NCI-H1417 (cell line): Measurements from ENCODE around the gene UNCX.
"Not testable (repeated sequence)": the region's sequence is repeated elsewhere in the genome, so short reads cannot be mapped to it uniquely, and the experiment has no call there.

Source experiments
- DNase-seq, 3 experiments: peaks; one replicate each; lab custom pipeline; 2025; lab: John Stamatoyannopoulos, UW

The UNCX gene

DNA sequence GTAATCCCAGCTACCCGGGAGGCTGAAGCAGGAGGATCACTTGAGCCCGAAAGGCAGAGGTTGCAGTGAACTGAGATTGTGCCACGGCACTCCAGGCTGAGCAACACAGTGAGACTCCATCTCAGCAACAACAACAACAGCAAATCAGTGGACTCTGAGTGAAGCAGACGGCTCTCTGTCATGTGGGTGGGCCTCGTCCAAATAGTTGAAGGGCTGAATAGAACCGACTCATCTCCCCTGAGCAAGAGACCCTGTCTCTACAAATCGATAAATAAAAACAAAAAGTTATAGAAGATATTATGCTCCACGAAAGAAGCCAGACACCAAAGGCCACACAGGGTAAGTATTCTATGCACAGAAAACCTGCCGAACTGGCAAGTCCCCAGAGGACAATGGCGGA lies 45.9 kb downstream of the UNCX start:
- DNase-seq = no peak

DNA sequence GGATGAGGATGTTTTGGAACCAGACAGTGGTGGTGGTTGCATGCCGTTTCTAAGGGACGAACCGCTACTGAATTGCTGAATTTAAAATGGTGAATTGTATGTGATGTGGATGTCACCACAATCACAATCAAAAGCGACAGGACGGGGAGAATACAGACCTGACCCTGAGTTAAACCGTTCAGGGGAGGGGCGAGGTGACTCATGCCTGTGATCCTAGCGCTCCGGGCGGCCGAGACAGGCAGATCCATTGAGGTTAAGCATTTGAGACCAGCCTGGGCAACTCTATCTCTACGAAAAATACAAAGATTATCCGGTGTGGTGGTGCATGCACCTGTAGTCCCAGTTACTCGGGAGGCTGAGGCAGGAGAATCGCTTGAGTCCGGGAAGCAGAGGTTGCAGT lies 46.4 kb downstream of the UNCX start:
- DNase-seq = no peak

DNA sequence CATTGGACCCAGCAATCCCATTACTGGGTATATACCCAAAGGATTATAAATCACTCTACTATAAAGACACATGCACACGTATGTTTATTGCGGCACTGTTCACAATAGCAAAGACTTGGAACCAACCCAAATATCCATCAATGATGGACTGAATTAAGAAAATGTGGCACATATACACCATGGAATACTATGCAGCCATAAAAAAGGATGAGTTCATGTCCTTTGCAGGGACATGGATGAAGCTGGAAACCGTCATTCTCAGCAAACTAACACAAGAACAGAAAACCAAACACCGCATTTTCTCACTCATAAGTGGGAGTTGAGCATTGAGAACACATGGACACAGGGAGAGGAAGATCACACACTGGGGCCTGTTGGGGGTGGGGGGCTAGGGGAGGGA lies 47.2 kb downstream of the UNCX start:
- not testable (repeated sequence) for DNase-seq

DNA sequence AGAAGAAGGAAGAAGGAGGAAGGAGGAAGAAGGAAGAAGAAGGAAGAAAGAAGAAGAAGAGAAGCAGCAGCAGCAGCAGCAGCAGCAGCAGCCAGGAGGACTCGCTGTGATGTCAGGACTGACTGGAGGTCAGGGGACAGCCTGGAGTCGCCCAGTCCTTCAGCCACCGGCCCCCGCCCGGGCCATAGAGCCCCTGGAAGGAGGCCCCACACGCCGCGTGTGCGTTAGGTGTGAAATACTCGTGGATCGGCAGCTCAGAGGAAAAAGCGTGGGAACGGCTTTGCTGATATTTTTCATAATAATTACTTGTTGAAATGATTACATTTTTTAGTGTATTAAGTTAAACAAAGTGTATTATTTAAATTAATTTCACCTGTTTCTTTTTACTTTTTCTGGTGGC lies 48.4 kb downstream of the UNCX start:
- no peak for DNase-seq

DNA sequence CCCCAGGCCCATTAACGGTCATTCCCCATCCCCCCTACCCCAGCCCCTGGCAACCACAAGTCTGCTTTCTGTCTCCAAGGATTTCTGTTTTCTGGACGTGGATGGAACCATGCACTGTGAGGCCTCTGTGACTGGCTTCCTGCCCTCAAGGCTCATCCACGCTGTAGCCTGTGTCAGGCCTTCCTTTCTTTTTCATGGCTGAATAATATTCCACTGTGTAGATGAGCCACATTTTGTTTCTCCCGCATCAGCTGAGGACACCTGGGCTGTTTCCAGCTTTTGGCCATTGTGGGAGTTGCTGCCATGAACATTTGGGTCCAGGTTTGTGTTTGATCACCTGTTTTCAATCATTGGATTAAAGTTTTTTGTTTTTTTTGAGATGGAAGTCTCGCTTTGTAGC lies 50.0 kb downstream of the UNCX start:
- DNase-seq = no peak

DNA sequence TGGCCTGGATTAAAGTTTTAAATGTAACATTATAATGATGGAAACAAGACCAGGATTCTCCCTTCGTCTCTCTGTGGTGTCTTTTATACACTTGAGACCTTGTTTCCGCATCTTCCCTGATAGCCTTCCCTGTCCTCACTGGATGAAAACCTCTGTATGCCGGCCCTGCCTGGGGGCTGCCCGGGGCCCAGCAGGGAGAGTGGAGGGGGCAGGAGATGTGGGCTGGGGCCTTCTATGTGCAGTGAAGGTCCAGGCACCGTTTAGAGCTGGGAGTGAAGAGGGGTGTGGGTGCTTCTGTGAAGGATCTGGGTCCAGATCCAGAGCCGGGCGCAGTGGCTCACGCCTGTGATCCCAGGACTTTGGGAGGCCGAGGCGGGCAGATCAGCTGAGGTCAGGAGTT lies 50.7 kb downstream of the UNCX start:
- no peak for DNase-seq

DNA sequence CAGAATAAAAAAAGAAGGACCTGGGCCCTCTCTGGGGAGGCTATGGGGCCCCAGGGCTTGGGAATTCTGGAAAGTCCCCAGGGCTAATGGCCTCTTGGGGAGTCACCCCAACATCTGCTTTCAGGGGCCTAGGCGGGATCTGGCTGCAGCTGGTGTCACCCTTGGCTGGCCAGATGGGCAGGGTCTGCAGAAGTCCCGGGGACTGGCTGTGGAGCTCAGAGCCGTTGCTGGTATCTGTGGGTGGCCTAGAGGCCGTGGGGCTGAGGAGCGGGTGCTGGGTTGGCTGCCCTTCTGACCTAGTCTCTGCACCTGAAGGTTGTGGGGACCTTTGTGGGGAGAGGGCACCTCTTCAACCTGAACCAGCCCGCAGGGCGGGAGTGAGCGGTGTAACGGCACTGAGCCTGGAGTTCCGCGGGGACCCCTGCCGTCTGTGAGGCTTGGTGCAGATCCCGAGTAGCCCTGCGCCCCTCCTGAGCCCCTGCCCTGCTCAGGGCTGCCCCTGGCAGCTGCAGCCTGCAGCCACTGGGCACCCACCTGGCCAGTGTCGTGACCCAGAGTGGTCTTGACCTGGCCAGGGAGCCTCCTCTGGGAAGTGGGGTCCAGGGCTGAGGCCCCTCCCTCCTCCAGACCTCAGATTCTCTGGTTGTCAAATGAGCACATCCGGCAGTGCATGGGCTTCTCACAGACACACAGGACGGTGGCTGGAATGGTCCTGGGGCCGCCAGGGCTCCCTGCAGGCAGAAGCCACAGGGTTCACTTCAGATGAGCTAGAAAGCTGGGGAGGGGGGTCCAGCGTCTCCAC lies 51.5 kb downstream of the UNCX start:
- no peak for DNase-seq

DNA sequence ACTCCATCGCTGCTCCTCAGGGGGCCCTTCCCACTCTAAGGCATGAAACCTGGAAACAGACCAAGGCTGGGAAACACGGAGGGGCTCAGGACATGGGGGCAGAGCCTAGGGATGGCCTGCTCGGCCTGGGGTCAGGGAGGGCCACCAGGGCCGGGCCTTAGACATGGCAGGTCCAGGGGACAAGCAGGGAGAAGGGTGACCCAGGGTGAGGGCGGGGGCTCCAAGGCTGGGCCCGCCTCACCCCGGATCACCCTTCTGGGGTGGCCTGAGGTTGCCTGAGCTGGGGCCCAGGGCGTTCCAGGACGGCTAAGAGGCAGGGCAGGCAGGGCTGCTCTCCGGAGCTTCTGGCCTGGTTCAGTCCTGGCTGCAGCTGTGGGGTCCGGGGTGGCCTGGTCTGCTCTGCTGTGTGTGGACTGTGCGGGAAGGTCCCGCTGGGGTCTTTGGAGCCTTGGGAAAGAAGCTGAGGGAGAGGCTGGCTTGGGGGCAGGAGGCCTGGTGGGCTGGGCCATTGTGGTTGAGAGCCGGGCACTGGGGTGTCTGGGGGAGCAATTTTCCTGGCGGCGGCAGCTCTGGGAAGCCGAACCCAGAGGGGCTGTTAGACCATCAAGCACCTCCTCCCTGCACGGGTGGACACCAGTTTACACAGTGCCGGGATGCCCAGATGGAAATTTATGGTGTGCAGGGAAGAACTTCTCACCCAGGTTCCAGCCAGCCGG lies 52.2 kb downstream of the UNCX start:
- DNase-seq = no peak

DNA sequence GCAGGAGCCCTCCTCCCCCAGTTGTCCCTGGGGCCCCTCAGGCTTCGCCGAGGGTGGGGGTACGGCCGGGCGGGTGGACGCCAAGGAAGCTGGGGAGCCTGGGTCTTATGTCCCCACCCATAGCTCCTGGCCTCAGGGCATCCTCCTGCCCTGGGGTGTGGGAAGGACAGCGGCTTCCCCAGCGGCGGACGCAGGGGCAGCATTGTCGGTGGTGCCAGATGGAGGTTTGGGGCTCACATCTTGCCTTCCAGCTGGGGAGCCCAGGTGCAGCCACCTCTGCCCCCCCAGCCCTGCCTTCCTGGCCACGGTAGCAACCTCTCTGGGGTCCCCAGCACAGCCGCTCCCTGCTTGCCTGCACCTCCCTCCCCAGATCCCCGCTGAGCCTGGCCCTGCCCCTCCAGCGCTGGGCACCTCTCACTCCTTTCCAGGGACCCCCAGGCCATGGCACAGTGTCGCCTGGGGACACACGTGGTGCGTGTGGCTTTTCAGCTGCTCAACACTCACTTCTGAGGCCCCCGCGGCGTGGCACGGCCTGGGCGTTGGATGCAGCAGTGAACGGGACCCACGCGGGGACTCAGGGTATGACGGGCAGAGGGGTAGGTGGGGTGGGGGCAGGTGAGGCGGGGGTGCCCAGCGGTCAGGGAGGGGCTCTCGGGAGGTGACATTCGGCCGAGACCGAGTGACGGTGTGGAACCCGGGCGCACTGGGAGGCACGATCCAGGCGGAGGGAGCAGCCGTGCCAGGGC lies 53.1 kb downstream of the UNCX start:
- DNase-seq = no peak
